Smooth muscle cell (in vitro differentiated cells): Measurements from ENCODE around the gene TTC33. TPM values are rescaled to one million over a fixed set of nuclear protein-coding genes. Genes with fewer than 3 reads are reported as not detected.

Source experiments
- DNase-seq: peaks from one replicate; lab custom pipeline; 2025; ENCODE audit not compliant: unreplicated experiment; lab: John Stamatoyannopoulos, UW
- H2AFZ ChIP-seq: fragments of 200-600 bp; sonication (generic); 2 replicates; pipeline ENCODE4 v1.6.0; 2016; ENCODE audit warnings: antibody characterized with exemption, low read depth, mild to moderate bottlenecking
- H3F3A ChIP-seq: fragments of 200-600 bp; sonication (generic); 2 replicates; pipeline ENCODE4 v1.6.0; 2017; ENCODE audit warnings: antibody characterized with exemption, low read depth
- H3K27ac ChIP-seq: fragments of 200-600 bp; sonication (generic); 2 replicates; pipeline ENCODE4 v1.5.1; 2016; ENCODE audit warnings: low read depth, mild to moderate bottlenecking
- H3K27me3 ChIP-seq: fragments of 200-600 bp; sonication (generic); 2 replicates; pipeline ENCODE4 v1.6.1; 2016; ENCODE audit warnings: low read depth, mild to moderate bottlenecking
- H3K36me3 ChIP-seq: fragments of 200-600 bp; sonication (generic); 2 replicates; pipeline ENCODE4 v1.5.1; 2016; ENCODE audit warnings: low read depth
- H3K4me1 ChIP-seq: fragments of 200-600 bp; sonication (generic); 2 replicates; pipeline ENCODE4 v1.5.1; 2016; ENCODE audit warnings: low read depth
- H3K4me2 ChIP-seq: fragments of 200-600 bp; sonication (generic); 2 replicates; pipeline ENCODE4 v1.6.0; 2016; ENCODE audit warnings: mild to moderate bottlenecking
- H3K4me3 ChIP-seq: fragments of 200-600 bp; sonication (generic); 2 replicates; pipeline ENCODE4 v1.5.1; 2016; ENCODE audit warnings: mild to moderate bottlenecking
- H3K79me2 ChIP-seq: fragments of 200-600 bp; sonication (generic); 2 replicates; pipeline ENCODE4 v1.6.0; 2016; ENCODE audit warnings: low read depth, mild to moderate bottlenecking
- H3K9ac ChIP-seq: fragments of 200-600 bp; sonication (generic); 2 replicates; pipeline ENCODE4 v1.6.0; 2016; ENCODE audit warnings: low read depth
- H3K9me3 ChIP-seq: fragments of 200-600 bp; sonication (generic); replicated peaks from 2 replicates; pipeline ENCODE4 v1.5.1; 2016; ENCODE audit warnings: low read depth
- H4K20me1 ChIP-seq: fragments of 200-600 bp; sonication (generic); 2 replicates; pipeline ENCODE4 v1.6.0; 2016; ENCODE audit warnings: low read depth
- CTCF ChIP-seq: fragments of 200-600 bp; sonication (generic); IDR thresholded peaks from 2 replicates; pipeline ENCODE4 v1.5.1; 2017; ENCODE audit warnings: borderline replicate concordance, mild to moderate bottlenecking, antibody characterized with exemption; ENCODE audit not compliant: insufficient read depth, poor library complexity, severe bottlenecking
- WGBS: methylation state at CpG from one replicate; pipeline ENCODE4 v1.1.7; 2016; ENCODE audit warnings: low lambda C conversion rate; 5-methylcytosine and 5-hydroxymethylcytosine counted together
- polyA plus RNA-seq: library from polyadenylated mRNA; unstranded; fragments of >200 nt; fragmentation: Nextera tagmentation; extraction: Ambion mirVana; gene quantifications from 2 replicates; pipeline ENCODE4 v1.2.1, GENCODE V29; 2016
- total RNA-seq: library from RNA; depleted of rRNA; stranded (reverse); fragments of >200 nt; gene quantifications from 2 replicates; pipeline ENCODE4 v1.2.3, GENCODE V29; 2014

TTC33 gene
- total and polyA plus RNA-seq, 2 experiments from 2014 or later: 13.1 to 22.1 TPM

DNA sequence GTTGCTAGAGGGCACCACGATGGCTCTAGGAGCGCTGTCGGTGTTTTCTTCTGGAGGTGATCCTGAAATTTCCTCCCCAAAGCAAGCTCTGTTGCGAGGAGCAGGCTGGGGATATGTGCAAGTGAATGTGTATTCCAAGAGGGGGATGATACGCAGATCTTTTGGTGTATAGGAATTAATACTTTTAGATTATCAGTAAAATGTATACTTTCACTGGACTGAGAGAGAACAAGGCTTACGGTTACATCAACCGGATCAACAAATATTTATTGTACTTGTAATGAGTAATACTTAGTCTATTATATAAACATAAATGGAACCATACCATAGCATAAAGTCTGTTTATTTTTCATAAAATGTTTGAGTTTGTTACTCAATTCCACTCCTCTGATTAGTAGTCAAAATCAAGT lies 43.0 kb upstream of the TTC33 start:
- no peak for DNase-seq
- WGBS: 9% methylated on average over 7 of the region's 7 CpGs

DNA sequence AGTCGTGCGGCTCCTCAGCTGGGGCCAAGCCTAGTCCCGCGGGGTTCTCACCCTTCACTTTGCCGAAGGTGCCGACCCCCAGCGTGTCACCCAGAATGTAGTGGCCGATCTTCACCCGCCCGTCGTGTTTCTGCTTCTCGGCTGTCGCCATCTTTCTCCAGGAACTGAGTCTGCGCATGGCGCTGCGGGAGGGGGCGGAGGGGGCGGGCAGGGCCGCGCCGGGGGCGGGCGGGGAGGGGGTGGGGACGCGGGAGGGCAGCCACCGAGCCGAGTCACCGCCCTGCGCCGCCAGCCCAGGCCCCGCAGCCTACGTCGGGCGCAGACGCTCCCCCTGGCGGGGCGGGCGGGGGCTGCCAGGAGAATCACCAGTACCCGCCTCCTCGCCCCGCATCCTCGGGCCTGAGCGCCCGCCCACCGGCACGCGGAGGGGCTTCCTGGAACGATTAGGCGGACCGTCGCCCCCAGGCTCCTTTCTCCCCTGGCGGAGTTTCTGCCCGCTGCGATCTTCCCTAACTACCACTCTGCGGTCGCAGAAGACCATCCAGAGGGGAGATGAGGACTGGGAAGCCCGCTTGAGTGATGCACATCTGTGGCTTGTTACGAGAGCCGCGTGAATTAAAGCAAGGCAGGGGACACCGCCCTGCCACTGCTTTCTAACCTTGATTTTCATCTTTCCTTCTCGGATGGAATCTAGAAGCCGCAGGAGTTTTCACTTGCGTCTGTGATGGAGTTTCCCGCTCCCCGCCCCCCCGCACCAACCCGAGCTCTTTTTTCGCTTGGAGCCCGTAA lies 42.4 kb upstream of the TTC33 start, which contains the start of gene PRKAA1:
Gene PRKAA1, minus strand, starts transcription at position 363 of the 789 bp plus-strand sequence. Its CDS starts 185 bp downstream, at position 178.
- peak; percentile 63 for TF ChIP-seq CTCF
- H2AFZ ChIP-seq: peak within 1 kb of the TSS; percentile 100
- DNase-seq: peak; percentile 81

More for the DNA sequence above, 43.0 kb upstream of the TTC33 start:
- H3K79me2 ChIP-seq: peaks cover 38% of the 10 kb centered on the region
- H3K4me3 ChIP-seq: peak overlapping the region; percentile 98
- H3K9me3 ChIP-seq: no peaks in the 10 kb centered on the region
- H3K27ac ChIP-seq: peak overlapping the region; percentile 82
- peak overlapping the region; percentile 75 for H3K9ac ChIP-seq
- H3K27me3 ChIP-seq: no peaks in the 10 kb centered on the region
- TF ChIP-seq CTCF: no peak
- peaks cover 9% of the 10 kb centered on the region for H3F3A ChIP-seq
- no peaks in the 10 kb centered on the region for H3K36me3 ChIP-seq
- H4K20me1 ChIP-seq: peaks cover 35% of the 10 kb centered on the region
- peak overlapping the region; percentile 100 for H2AFZ ChIP-seq
- H3K4me2 ChIP-seq: peak overlapping the region; percentile 99
- peaks cover 13% of the 10 kb centered on the region for H3K4me1 ChIP-seq

GRCh38 chr5:40797273-40798011 lies 41.7 kb upstream of the TTC33 start:
- peak; percentile 81 for DNase-seq
- H3F3A ChIP-seq: peaks cover 9% of the 10 kb centered on the region
- H2AFZ ChIP-seq: peak overlapping the region; percentile 99
- H3K27me3 ChIP-seq: no peaks in the 10 kb centered on the region
- WGBS: 1% methylated on average over 36 of the region's 56 CpGs
- no peak for TF ChIP-seq CTCF
- H3K79me2 ChIP-seq: peaks cover 51% of the 10 kb centered on the region
- no peaks in the 10 kb centered on the region for H3K9me3 ChIP-seq
- H3K9ac ChIP-seq: peak overlapping the region; percentile 90
- peak overlapping the region; percentile 98 for H3K4me3 ChIP-seq
- peak overlapping the region; percentile 82 for H3K27ac ChIP-seq
- H4K20me1 ChIP-seq: peaks cover 48% of the 10 kb centered on the region
- H3K4me1 ChIP-seq: peaks cover 13% of the 10 kb centered on the region
- H3K36me3 ChIP-seq: no peaks in the 10 kb centered on the region
- H3K4me2 ChIP-seq: peak overlapping the region; percentile 99

More for the DNA sequence above, 42.4 kb upstream of the TTC33 start, which contains the start of gene PRKAA1:
- Histone ChIP-seq H3K9me3 (no peaks in the 10 kb centered on the region), H3K4me3 (peak within 1 kb of the TSS; percentile 98), H3F3A (peaks cover 9% of the 10 kb centered on the region), H3K4me2 (peak within 1 kb of the TSS; percentile 99), H4K20me1 (peaks cover 41% of the 10 kb centered on the region), H3K4me1 (peaks cover 13% of the 10 kb centered on the region), H3K9ac (peak within 1 kb of the TSS; percentile 90), H3K27me3 (no peaks in the 10 kb centered on the region), H3K79me2 (peaks cover 44% of the 10 kb centered on the region), H3K36me3 (no peaks in the 10 kb centered on the region), H3K27ac (peak within 1 kb of the TSS; percentile 82)
- WGBS: under 1% methylated on average over 49 of the region's 70 CpGs
